Vagina (tissue), 2 donors: ENCODE results near the gene MOGAT1.

Experiments used
- POLR2A ChIP-seq, 2 donors: fragments of 450-650 bp; IDR thresholded peaks; one replicate each; pipeline ENCODE4 v1.6.1; 2017; ENCODE audit warnings: antibody characterized with exemption in 2 of 2, mild to moderate bottlenecking in 2 of 2, moderate library complexity in 2 of 2
- TF ChIP-seq, protein P1 (sequence below), 3 experiments: fragments of 450-650 bp in 2 of 3; fragments of 200-600 bp in 1 of 3; sonication (generic) in 1 of 3; IDR thresholded peaks; one replicate each; pipeline ENCODE4 v1.5.1; 2017 to 2019; ENCODE audit warnings: antibody characterized with exemption in 3 of 3, mild to moderate bottlenecking in 2 of 3, moderate library complexity in 2 of 3

DNA sequence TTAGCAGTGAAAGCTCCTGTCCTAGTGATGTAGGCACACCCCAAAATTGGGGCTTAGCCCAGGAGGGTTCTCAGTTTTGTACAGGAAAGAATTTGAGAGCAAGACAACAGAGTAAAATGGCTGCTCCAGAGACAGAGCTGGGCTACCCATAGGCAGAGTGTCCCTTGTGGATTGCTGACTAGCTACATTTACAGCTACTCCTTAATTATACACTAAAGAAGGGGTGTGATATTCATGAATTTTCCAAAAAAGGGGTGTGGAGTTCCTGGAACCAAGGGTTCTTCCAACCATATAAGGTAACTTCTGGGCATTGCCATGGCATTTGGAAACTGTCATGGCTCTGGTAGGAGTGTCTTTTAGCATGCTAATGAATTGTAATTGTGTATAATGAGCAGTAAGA, 52.8 kb downstream of the MOGAT1 start:
- TF ChIP-seq, protein P1, sequence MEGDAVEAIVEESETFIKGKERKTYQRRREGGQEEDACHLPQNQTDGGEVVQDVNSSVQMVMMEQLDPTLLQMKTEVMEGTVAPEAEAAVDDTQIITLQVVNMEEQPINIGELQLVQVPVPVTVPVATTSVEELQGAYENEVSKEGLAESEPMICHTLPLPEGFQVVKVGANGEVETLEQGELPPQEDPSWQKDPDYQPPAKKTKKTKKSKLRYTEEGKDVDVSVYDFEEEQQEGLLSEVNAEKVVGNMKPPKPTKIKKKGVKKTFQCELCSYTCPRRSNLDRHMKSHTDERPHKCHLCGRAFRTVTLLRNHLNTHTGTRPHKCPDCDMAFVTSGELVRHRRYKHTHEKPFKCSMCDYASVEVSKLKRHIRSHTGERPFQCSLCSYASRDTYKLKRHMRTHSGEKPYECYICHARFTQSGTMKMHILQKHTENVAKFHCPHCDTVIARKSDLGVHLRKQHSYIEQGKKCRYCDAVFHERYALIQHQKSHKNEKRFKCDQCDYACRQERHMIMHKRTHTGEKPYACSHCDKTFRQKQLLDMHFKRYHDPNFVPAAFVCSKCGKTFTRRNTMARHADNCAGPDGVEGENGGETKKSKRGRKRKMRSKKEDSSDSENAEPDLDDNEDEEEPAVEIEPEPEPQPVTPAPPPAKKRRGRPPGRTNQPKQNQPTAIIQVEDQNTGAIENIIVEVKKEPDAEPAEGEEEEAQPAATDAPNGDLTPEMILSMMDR (IDR thresholded peaks at IDR 0.05): no peak
- TF ChIP-seq POLR2A (IDR thresholded peaks at IDR 0.05): no peak
